IMR-90 (cell line): ENCODE results near the gene PANK2. TPM values are rescaled to one million over a fixed set of nuclear protein-coding genes. Genes with fewer than 3 reads are reported as not detected.
A peak's percentile ranks its signal among the peaks of the same experiment; 100 is the strongest.

Source experiments
- ATAC-seq: fragments of 200-7000 bp; cut with Tn5 transposase; 2 replicates; pipeline ENCODE4 v1.9.1; 2020; ENCODE audit warnings: low read depth, mild to moderate bottlenecking, moderate library complexity
- BruUV-seq: library from RNA; stranded (reverse); fragments of 400-500 nt; replicated peaks from 2 replicates; lab custom pipeline; 2021; lab: Mats Ljungman, UMichigan
- CTCF ChIA-PET: fragments of 300-600 bp; formaldehyde crosslinking; extraction: SDS; loops from one replicate; lab custom pipeline; 2021; ENCODE audit warnings: antibody characterized with exemption; lab: Yijun Ruan, JAX
- POLR2A ChIA-PET: fragments of 300-600 bp; sonication (Branson Sonifier 250); formaldehyde crosslinking; loops from one replicate; lab custom pipeline; 2022; ENCODE audit warnings: antibody characterized with exemption; ENCODE audit not compliant: unreplicated experiment; lab: Charles Lee
- DNase-seq: peaks from one replicate; pipeline ENCODE4 v3.0.0; 2013
- H2AFZ ChIP-seq: replicated peaks from 2 replicates; pipeline ENCODE3; 2013; ENCODE audit warnings: low read length, mild to moderate bottlenecking; ENCODE audit not compliant: poor library complexity
- H2AK5ac ChIP-seq: 2 replicates; pipeline ENCODE4 v1.6.1; 2013; ENCODE audit warnings: low read depth, low read length, inconsistent platforms
- H2AK9ac ChIP-seq: replicated peaks from 2 replicates; pipeline ENCODE3; 2013; ENCODE audit warnings: mild to moderate bottlenecking, low read depth, low read length, moderate library complexity; ENCODE audit not compliant: poor library complexity
- H2BK120ac ChIP-seq: 2 replicates; pipeline ENCODE4 v1.6.1; 2013; ENCODE audit warnings: low read depth, low read length, inconsistent platforms
- H2BK15ac ChIP-seq: 3 replicates; pipeline ENCODE4 v1.6.1; 2013; ENCODE audit warnings: low read depth, low read length, inconsistent platforms
- H2BK20ac ChIP-seq: 2 replicates; pipeline ENCODE4 v1.6.1; 2013; ENCODE audit warnings: low read depth, mild to moderate bottlenecking, inconsistent platforms, low read length, moderate library complexity
- H2BK5ac ChIP-seq: 2 replicates; pipeline ENCODE4 v1.6.1; 2013; ENCODE audit warnings: mild to moderate bottlenecking, low read depth, low read length, inconsistent platforms; ENCODE audit not compliant: poor library complexity, severe bottlenecking
- H3K14ac ChIP-seq: replicated peaks from 2 replicates; pipeline ENCODE4 v1.6.1; 2013; ENCODE audit warnings: low read depth, low read length, inconsistent platforms
- H3K18ac ChIP-seq: 2 replicates; pipeline ENCODE4 v1.6.1; 2013; ENCODE audit warnings: low read depth, low read length, control low read depth
- H3K23ac ChIP-seq: 2 replicates; pipeline ENCODE4 v1.6.1; 2013; ENCODE audit warnings: low read depth, low read length, inconsistent platforms
- H3K27ac ChIP-seq: 2 replicates; pipeline ENCODE4 v1.5.1; 2013; ENCODE audit warnings: mild to moderate bottlenecking, control low read depth, low read length; ENCODE audit not compliant: insufficient read depth
- H3K27me3 ChIP-seq: 2 replicates; pipeline ENCODE4 v1.6.1; 2013; ENCODE audit warnings: low read length; ENCODE audit not compliant: control insufficient read depth, insufficient read depth
- H3K36me3 ChIP-seq: 2 replicates; pipeline ENCODE4 v1.6.1; 2013; ENCODE audit warnings: low read length, mixed read lengths; ENCODE audit not compliant: control insufficient read depth, insufficient read depth
- H3K4ac ChIP-seq: 2 replicates; pipeline ENCODE4 v1.6.1; 2013; ENCODE audit warnings: low read depth, low read length, inconsistent platforms
- H3K4me1 ChIP-seq: 2 replicates; pipeline ENCODE4 v1.6.1; 2013; ENCODE audit warnings: low read length, mixed read lengths; ENCODE audit not compliant: control insufficient read depth, insufficient read depth
- H3K4me2 ChIP-seq: 2 replicates; pipeline ENCODE4 v1.6.1; 2013; ENCODE audit warnings: low read depth, mild to moderate bottlenecking, control low read depth, low read length, moderate library complexity
- H3K4me3 ChIP-seq: 2 replicates; pipeline ENCODE4 v1.5.1; 2013; ENCODE audit warnings: low read depth, mild to moderate bottlenecking, control low read depth, low read length, moderate library complexity; ENCODE audit not compliant: insufficient read depth
- H3K56ac ChIP-seq: 2 replicates; pipeline ENCODE4 v1.6.1; 2013; ENCODE audit warnings: low read length, inconsistent platforms; ENCODE audit not compliant: insufficient read depth; ENCODE audit errors: extremely low read depth
- H3K79me1 ChIP-seq, 2 experiments: 2 replicates each; pipeline ENCODE4 v1.6.1; 2013; ENCODE audit warnings: low read length in 2 of 2, inconsistent platforms in 1 of 2, low read depth in 1 of 2
- H3K9ac ChIP-seq: 2 replicates; pipeline ENCODE4 v1.6.1; 2013; ENCODE audit warnings: low read depth, low read length, control low read depth
- H3K9me1 ChIP-seq: 2 replicates; pipeline ENCODE4 v1.6.1; 2013; ENCODE audit warnings: low read length, inconsistent platforms; ENCODE audit not compliant: insufficient read depth
- H3K9me3 ChIP-seq: 2 replicates; pipeline ENCODE4 v1.6.1; 2013; ENCODE audit warnings: low read length; ENCODE audit not compliant: control insufficient read depth, insufficient read depth
- H4K20me1 ChIP-seq: 2 replicates; pipeline ENCODE4 v1.6.1; 2013; ENCODE audit warnings: low read length, inconsistent platforms; ENCODE audit not compliant: insufficient read depth
- H4K5ac ChIP-seq: 2 replicates; pipeline ENCODE4 v1.6.1; 2013; ENCODE audit warnings: mild to moderate bottlenecking, low read depth, low read length, control low read depth
- H4K8ac ChIP-seq, 2 experiments: 2 replicates each; pipeline ENCODE4 v1.6.1; 2013; ENCODE audit warnings: low read depth in 2 of 2, low read length in 2 of 2, control low read depth in 1 of 2, inconsistent platforms in 1 of 2
- H4K91ac ChIP-seq: 2 replicates; pipeline ENCODE4 v1.6.1; 2013; ENCODE audit warnings: low read depth, low read length, inconsistent platforms; ENCODE audit not compliant: insufficient read depth
- BHLHE40 ChIP-seq: fragments of 150-350 bp; IDR thresholded peaks from 2 replicates; pipeline ENCODE4 v1.6.1; 2016; ENCODE audit warnings: mild to moderate bottlenecking, low read depth, low read length
- CEBPB ChIP-seq: IDR thresholded peaks from 2 replicates; pipeline ENCODE4 v1.6.1; 2012; ENCODE audit warnings: low read depth, low read length, improper control_type of control experiment
- CHD1 ChIP-seq: IDR thresholded peaks from 2 replicates; pipeline ENCODE4 v1.6.1; 2012; ENCODE audit warnings: low read depth, low read length, improper control_type of control experiment
- FOS ChIP-seq: fragments of 150-350 bp; IDR thresholded peaks from 2 replicates; pipeline ENCODE4 v1.6.1; 2016; ENCODE audit warnings: low read depth, low read length
- MAFK ChIP-seq: IDR thresholded peaks from 2 replicates; pipeline ENCODE4 v1.6.1; 2012; ENCODE audit warnings: low read depth, low read length, improper control_type of control experiment
- MAZ ChIP-seq: IDR thresholded peaks from 2 replicates; pipeline ENCODE4 v1.6.1; 2012; ENCODE audit warnings: low read depth, mild to moderate bottlenecking, low read length, improper control_type of control experiment, moderate library complexity, borderline replicate concordance
- MXI1 ChIP-seq: IDR thresholded peaks from 2 replicates; pipeline ENCODE4 v1.6.1; 2012; ENCODE audit warnings: low read depth, mild to moderate bottlenecking, low read length, moderate library complexity, borderline replicate concordance
- NFE2L2 ChIP-seq: fragments of 150-350 bp; IDR thresholded peaks from 2 replicates; pipeline ENCODE4 v1.6.1; 2016; ENCODE audit warnings: low read depth, mild to moderate bottlenecking, low read length
- POLR2A ChIP-seq: IDR thresholded peaks from 2 replicates; pipeline ENCODE4 v1.6.1; 2012; ENCODE audit warnings: mild to moderate bottlenecking, low read depth, low read length
- RAD21 ChIP-seq: IDR thresholded peaks from 2 replicates; pipeline ENCODE4 v1.6.1; 2012; ENCODE audit warnings: low read length, improper control_type of control experiment
- RCOR1 ChIP-seq: IDR thresholded peaks from 2 replicates; pipeline ENCODE4 v1.6.1; 2012; ENCODE audit warnings: mild to moderate bottlenecking, low read length, improper control_type of control experiment; ENCODE audit not compliant: insufficient replicate concordance
- RFX5 ChIP-seq: IDR thresholded peaks from 2 replicates; pipeline ENCODE4 v1.8.0; 2012; ENCODE audit warnings: low read depth, mild to moderate bottlenecking, low read length, moderate library complexity
- SMC3 ChIP-seq: fragments of 150-350 bp; IDR thresholded peaks from 2 replicates; pipeline ENCODE4 v1.6.1; 2016; ENCODE audit warnings: low read depth, mild to moderate bottlenecking, antibody characterized with exemption, low read length, moderate library complexity
- WGBS, 2 experiments: methylation state at CpG; one replicate each; pipeline versions ENCODE4 v1.1.5 to v1.1.7; 2013; ENCODE audit warnings: missing lambda C conversion rate in 2 of 2; ENCODE audit not compliant: insufficient read length in 1 of 2; ENCODE audit errors: extremely low coverage in 2 of 2; 5-methylcytosine and 5-hydroxymethylcytosine counted together
- dilution Hi-C: fragments of 300-500 bp; cut with HindIII; formaldehyde crosslinking; loops from one replicate; pipeline ENCODE4 v1.14.3; 2018; ENCODE audit warnings: low sequenced_read_pairs; ENCODE audit not compliant: unreplicated experiment
- in situ Hi-C: fragments of 300-500 bp; cut with MboI; formaldehyde crosslinking; loops from 3 replicates; pipeline ENCODE4 v1.14.3; 2019; ENCODE audit warnings: low sequenced_read_pairs, inconsistent platforms, mixed read lengths
- intact Hi-C: fragments of 100-400 bp; cut with micrococcal nuclease; formaldehyde crosslinking; loops from 2 replicates; pipeline ENCODE4 v1.10.0; 2022
- polyA plus RNA-seq, 3 experiments: library from polyadenylated mRNA; depleted of rRNA; stranded (reverse); fragments of >200 nt; gene quantifications; 2 replicates each; pipeline ENCODE4 v1.2.3, GENCODE V29; 2012; ENCODE audit warnings: low replicate concordance in 1 of 3
- total RNA-seq: library from RNA; depleted of rRNA; stranded (reverse); fragments of >200 nt; gene quantifications from 2 replicates; pipeline ENCODE4 v1.2.3, GENCODE V29; 2012
- TF ChIP-seq, protein P1 (sequence below): fragments of 150-350 bp; IDR thresholded peaks from 2 replicates; pipeline ENCODE4 v1.6.1; 2016; ENCODE audit warnings: low read depth, mild to moderate bottlenecking, low read length, moderate library complexity, borderline replicate concordance
- TF ChIP-seq, protein P2 (sequence below): fragments of 150-350 bp; IDR thresholded peaks from 2 replicates; pipeline ENCODE4 v1.6.1; 2017; ENCODE audit warnings: mild to moderate bottlenecking, antibody characterized with exemption, low read length, low read depth
- TF ChIP-seq, protein P3 (sequence below): conservative IDR thresholded peaks from 2 replicates; pipeline ENCODE4 v1.5.1; 2012; ENCODE audit warnings: mild to moderate bottlenecking, low read depth, low read length, improper control_type of control experiment

The PANK2 gene
- total and polyA plus RNA-seq, 2 of the 4 experiments (the other 2 are of a cell fraction): 17.7 to 28.1 TPM

DNA sequence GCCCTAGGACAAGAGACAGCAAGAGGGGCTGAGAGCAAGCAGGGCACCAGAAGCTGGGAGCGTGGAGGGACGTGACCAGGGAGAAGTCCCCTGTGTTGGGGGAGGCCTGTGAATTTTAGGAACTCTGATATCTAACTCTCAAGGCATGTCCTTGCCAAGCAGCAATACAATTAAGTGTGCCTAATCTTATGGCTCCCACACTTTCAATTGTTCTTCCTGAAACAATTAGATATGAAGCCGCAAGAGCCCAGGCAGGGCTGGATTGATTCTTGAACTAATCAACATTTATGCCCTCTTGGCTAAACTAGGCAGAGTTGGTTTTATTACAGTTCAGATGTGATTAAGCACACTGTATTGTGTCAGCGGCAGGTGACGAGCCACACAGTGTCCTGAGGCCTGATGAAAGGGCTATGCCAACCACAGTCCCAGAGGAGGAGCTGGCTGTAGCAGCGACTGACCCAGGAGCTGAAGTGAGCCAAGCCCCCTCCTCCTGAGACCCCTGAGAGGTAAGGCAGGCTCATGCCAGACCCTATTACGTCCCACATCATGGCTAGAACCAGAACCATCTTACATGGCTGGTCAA is 46.7 kb upstream of the PANK2 start:
- ATAC-seq (no peak), DNase-seq (no peak)
- H2BK15ac ChIP-seq: peak overlapping the region; percentile 54; the same call in 1 of the 3 replicates
- no peak overlapping the region for H2BK5ac ChIP-seq
- H3K4me3 ChIP-seq: no peak overlapping the region
- no peak overlapping the region for H4K8ac ChIP-seq
- H3K9ac ChIP-seq: no peak overlapping the region
- no peak overlapping the region for H4K5ac ChIP-seq
- H2AK9ac ChIP-seq: no peak overlapping the region
- dilution Hi-C loops: no loop called here
- no peaks in the 10 kb centered on the region for H3K9me3 ChIP-seq
- in situ Hi-C loops: no loop called here
- H4K20me1 ChIP-seq: peaks cover 3% of the 10 kb centered on the region; the same call in 1 of the 2 replicates
- peak overlapping the region; percentile 40 for H2AFZ ChIP-seq
- H3K18ac ChIP-seq: no peak overlapping the region
- ChIA-PET CTCF (no interaction called here), POLR2A (no interaction called here)
- peak overlapping the region; percentile 83 for H2AK5ac ChIP-seq
- peak overlapping the region; percentile 21; the same call in 1 of the 2 replicates for H2BK20ac ChIP-seq
- peak overlapping the region; percentile 27; the same call in 1 of the 2 replicates for H3K14ac ChIP-seq
- H3K27ac ChIP-seq: no peak overlapping the region
- intact Hi-C loops: no loop called here
- no peak overlapping the region for H3K23ac ChIP-seq
- no peak overlapping the region for H4K91ac ChIP-seq
- TF ChIP-seq RAD21 (no peak), NFE2L2 (no peak), RCOR1 (no peak), RFX5 (no peak), CHD1 (no peak), BHLHE40 (no peak), SMC3 (no peak), MAFK (no peak), MAZ (no peak), POLR2A (no peak), FOS (no peak), CEBPB (no peak), MXI1 (no peak)
- TF ChIP-seq, protein P1, sequence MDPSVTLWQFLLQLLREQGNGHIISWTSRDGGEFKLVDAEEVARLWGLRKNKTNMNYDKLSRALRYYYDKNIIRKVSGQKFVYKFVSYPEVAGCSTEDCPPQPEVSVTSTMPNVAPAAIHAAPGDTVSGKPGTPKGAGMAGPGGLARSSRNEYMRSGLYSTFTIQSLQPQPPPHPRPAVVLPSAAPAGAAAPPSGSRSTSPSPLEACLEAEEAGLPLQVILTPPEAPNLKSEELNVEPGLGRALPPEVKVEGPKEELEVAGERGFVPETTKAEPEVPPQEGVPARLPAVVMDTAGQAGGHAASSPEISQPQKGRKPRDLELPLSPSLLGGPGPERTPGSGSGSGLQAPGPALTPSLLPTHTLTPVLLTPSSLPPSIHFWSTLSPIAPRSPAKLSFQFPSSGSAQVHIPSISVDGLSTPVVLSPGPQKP: no peak
- TF ChIP-seq, protein P2, sequence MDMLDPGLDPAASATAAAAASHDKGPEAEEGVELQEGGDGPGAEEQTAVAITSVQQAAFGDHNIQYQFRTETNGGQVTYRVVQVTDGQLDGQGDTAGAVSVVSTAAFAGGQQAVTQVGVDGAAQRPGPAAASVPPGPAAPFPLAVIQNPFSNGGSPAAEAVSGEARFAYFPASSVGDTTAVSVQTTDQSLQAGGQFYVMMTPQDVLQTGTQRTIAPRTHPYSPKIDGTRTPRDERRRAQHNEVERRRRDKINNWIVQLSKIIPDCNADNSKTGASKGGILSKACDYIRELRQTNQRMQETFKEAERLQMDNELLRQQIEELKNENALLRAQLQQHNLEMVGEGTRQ: no peak
- TF ChIP-seq, protein P3, sequence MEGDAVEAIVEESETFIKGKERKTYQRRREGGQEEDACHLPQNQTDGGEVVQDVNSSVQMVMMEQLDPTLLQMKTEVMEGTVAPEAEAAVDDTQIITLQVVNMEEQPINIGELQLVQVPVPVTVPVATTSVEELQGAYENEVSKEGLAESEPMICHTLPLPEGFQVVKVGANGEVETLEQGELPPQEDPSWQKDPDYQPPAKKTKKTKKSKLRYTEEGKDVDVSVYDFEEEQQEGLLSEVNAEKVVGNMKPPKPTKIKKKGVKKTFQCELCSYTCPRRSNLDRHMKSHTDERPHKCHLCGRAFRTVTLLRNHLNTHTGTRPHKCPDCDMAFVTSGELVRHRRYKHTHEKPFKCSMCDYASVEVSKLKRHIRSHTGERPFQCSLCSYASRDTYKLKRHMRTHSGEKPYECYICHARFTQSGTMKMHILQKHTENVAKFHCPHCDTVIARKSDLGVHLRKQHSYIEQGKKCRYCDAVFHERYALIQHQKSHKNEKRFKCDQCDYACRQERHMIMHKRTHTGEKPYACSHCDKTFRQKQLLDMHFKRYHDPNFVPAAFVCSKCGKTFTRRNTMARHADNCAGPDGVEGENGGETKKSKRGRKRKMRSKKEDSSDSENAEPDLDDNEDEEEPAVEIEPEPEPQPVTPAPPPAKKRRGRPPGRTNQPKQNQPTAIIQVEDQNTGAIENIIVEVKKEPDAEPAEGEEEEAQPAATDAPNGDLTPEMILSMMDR: no peak
- H3K36me3 ChIP-seq: no peaks in the 10 kb centered on the region
- WGBS, 2 experiments: 100% methylated on average over 1 of the region's 7 CpGs; no CpG with 5 or more reads in 1 of the 2 experiments
- H2BK120ac ChIP-seq: peak overlapping the region; percentile 24
- no peak overlapping the region for H3K4me2 ChIP-seq
- BruUV-seq: no TSS peak
- H3K4me1 ChIP-seq: peaks cover 4% of the 10 kb centered on the region
- no peaks in the 10 kb centered on the region for H3K27me3 ChIP-seq
- H3K56ac ChIP-seq: no peak overlapping the region
- H3K4ac ChIP-seq: 0 out of 2 replicates have a peak overlapping the region, but pooled peaks have one; percentile 15
- peaks cover 15% of the 10 kb centered on the region for H3K9me1 ChIP-seq
- peaks cover 8 to 14% of the 10 kb centered on the region in 2 experiments; a peak in 3 of 4 replicates for H3K79me1 ChIP-seq
